ENCODE measurements around the gene DHX35.

DNA sequence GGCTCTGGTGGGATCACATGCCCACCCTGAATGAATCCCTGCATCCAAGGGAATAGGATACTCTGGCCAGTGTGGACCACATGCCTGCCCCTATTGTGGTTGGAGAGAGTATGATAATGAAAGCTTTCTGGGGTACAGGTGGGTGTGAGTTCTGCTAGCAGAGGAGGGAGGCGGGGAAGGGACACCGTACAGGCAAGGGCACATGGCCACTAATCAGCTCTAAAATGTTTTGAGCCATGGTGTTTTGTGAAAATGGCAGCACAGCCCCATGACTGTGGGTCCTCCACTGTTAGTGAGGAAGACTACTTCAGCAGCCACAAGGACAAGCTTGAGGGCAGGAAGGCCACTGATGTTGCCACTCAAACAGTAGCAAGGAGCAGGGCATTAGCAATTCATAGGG lies 11.9 kb upstream of the DHX35 start:
- TF ChIP-seq, protein P1, sequence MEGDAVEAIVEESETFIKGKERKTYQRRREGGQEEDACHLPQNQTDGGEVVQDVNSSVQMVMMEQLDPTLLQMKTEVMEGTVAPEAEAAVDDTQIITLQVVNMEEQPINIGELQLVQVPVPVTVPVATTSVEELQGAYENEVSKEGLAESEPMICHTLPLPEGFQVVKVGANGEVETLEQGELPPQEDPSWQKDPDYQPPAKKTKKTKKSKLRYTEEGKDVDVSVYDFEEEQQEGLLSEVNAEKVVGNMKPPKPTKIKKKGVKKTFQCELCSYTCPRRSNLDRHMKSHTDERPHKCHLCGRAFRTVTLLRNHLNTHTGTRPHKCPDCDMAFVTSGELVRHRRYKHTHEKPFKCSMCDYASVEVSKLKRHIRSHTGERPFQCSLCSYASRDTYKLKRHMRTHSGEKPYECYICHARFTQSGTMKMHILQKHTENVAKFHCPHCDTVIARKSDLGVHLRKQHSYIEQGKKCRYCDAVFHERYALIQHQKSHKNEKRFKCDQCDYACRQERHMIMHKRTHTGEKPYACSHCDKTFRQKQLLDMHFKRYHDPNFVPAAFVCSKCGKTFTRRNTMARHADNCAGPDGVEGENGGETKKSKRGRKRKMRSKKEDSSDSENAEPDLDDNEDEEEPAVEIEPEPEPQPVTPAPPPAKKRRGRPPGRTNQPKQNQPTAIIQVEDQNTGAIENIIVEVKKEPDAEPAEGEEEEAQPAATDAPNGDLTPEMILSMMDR (IDR thresholded peaks at IDR 0.05) = no peak
- no peak for TF ChIP-seq FOXP1 (CRISPR knock-in tag; IDR thresholded peaks at IDR 0.05; ENCODE audit: borderline replicate concordance)
- TF ChIP-seq, protein P2, sequence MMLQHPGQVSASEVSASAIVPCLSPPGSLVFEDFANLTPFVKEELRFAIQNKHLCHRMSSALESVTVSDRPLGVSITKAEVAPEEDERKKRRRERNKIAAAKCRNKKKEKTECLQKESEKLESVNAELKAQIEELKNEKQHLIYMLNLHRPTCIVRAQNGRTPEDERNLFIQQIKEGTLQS (CRISPR knock-in tag; conservative IDR thresholded peaks at IDR 0.05) = no peak
- TF ChIP-seq NR1H2 (CRISPR knock-in tag; IDR thresholded peaks at IDR 0.05) = no peak
- TF ChIP-seq SP1 (CRISPR knock-in tag; conservative IDR thresholded peaks at IDR 0.05) = no peak
- no peak for TF ChIP-seq ATF1 (CRISPR knock-in tag; IDR thresholded peaks at IDR 0.05)
- TF ChIP-seq, protein P3, sequence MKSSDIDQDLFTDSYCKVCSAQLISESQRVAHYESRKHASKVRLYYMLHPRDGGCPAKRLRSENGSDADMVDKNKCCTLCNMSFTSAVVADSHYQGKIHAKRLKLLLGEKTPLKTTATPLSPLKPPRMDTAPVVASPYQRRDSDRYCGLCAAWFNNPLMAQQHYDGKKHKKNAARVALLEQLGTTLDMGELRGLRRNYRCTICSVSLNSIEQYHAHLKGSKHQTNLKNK (CRISPR knock-in tag; IDR thresholded peaks at IDR 0.05) = no peak
- TF ChIP-seq JUN (CRISPR knock-in tag; IDR thresholded peaks at IDR 0.05) = no peak
- no peak for TF ChIP-seq FOXK1 (CRISPR knock-in tag; IDR thresholded peaks at IDR 0.05)
- TF ChIP-seq, protein P4, sequence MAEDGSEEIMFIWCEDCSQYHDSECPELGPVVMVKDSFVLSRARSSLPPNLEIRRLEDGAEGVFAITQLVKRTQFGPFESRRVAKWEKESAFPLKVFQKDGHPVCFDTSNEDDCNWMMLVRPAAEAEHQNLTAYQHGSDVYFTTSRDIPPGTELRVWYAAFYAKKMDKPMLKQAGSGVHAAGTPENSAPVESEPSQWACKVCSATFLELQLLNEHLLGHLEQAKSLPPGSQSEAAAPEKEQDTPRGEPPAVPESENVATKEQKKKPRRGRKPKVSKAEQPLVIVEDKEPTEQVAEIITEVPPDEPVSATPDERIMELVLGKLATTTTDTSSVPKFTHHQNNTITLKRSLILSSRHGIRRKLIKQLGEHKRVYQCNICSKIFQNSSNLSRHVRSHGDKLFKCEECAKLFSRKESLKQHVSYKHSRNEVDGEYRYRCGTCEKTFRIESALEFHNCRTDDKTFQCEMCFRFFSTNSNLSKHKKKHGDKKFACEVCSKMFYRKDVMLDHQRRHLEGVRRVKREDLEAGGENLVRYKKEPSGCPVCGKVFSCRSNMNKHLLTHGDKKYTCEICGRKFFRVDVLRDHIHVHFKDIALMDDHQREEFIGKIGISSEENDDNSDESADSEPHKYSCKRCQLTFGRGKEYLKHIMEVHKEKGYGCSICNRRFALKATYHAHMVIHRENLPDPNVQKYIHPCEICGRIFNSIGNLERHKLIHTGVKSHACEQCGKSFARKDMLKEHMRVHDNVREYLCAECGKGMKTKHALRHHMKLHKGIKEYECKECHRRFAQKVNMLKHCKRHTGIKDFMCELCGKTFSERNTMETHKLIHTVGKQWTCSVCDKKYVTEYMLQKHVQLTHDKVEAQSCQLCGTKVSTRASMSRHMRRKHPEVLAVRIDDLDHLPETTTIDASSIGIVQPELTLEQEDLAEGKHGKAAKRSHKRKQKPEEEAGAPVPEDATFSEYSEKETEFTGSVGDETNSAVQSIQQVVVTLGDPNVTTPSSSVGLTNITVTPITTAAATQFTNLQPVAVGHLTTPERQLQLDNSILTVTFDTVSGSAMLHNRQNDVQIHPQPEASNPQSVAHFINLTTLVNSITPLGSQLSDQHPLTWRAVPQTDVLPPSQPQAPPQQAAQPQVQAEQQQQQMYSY (CRISPR knock-in tag; IDR thresholded peaks at IDR 0.05) = no peak
